Smooth muscle cell (in vitro differentiated cells): Measurements from ENCODE around the gene PSMB2. TPM values are rescaled to one million over a fixed set of nuclear protein-coding genes. Genes with fewer than 3 reads are reported as not detected.
A peak's percentile ranks its signal among the peaks of the same experiment; 100 is the strongest.

Experiments
- DNase-seq: peaks from one replicate; lab custom pipeline; 2025; ENCODE audit not compliant: unreplicated experiment; lab: John Stamatoyannopoulos, UW
- H2AFZ ChIP-seq: fragments of 200-600 bp; sonication (generic); 2 replicates; pipeline ENCODE4 v1.6.0; 2016; ENCODE audit warnings: antibody characterized with exemption, low read depth, mild to moderate bottlenecking
- H3F3A ChIP-seq: fragments of 200-600 bp; sonication (generic); 2 replicates; pipeline ENCODE4 v1.6.0; 2017; ENCODE audit warnings: antibody characterized with exemption, low read depth
- H3K27ac ChIP-seq: fragments of 200-600 bp; sonication (generic); 2 replicates; pipeline ENCODE4 v1.5.1; 2016; ENCODE audit warnings: low read depth, mild to moderate bottlenecking
- H3K27me3 ChIP-seq: fragments of 200-600 bp; sonication (generic); 2 replicates; pipeline ENCODE4 v1.6.1; 2016; ENCODE audit warnings: low read depth, mild to moderate bottlenecking
- H3K36me3 ChIP-seq: fragments of 200-600 bp; sonication (generic); 2 replicates; pipeline ENCODE4 v1.5.1; 2016; ENCODE audit warnings: low read depth
- H3K4me1 ChIP-seq: fragments of 200-600 bp; sonication (generic); 2 replicates; pipeline ENCODE4 v1.5.1; 2016; ENCODE audit warnings: low read depth
- H3K4me2 ChIP-seq: fragments of 200-600 bp; sonication (generic); 2 replicates; pipeline ENCODE4 v1.6.0; 2016; ENCODE audit warnings: mild to moderate bottlenecking
- H3K4me3 ChIP-seq: fragments of 200-600 bp; sonication (generic); 2 replicates; pipeline ENCODE4 v1.5.1; 2016; ENCODE audit warnings: mild to moderate bottlenecking
- H3K79me2 ChIP-seq: fragments of 200-600 bp; sonication (generic); 2 replicates; pipeline ENCODE4 v1.6.0; 2016; ENCODE audit warnings: low read depth, mild to moderate bottlenecking
- H3K9ac ChIP-seq: fragments of 200-600 bp; sonication (generic); 2 replicates; pipeline ENCODE4 v1.6.0; 2016; ENCODE audit warnings: low read depth
- H3K9me3 ChIP-seq: fragments of 200-600 bp; sonication (generic); replicated peaks from 2 replicates; pipeline ENCODE4 v1.5.1; 2016; ENCODE audit warnings: low read depth
- H4K20me1 ChIP-seq: fragments of 200-600 bp; sonication (generic); 2 replicates; pipeline ENCODE4 v1.6.0; 2016; ENCODE audit warnings: low read depth
- CTCF ChIP-seq: fragments of 200-600 bp; sonication (generic); IDR thresholded peaks from 2 replicates; pipeline ENCODE4 v1.5.1; 2017; ENCODE audit warnings: borderline replicate concordance, mild to moderate bottlenecking, antibody characterized with exemption; ENCODE audit not compliant: insufficient read depth, poor library complexity, severe bottlenecking
- WGBS: methylation state at CpG from one replicate; pipeline ENCODE4 v1.1.7; 2016; ENCODE audit warnings: low lambda C conversion rate; 5-methylcytosine and 5-hydroxymethylcytosine counted together
- polyA plus RNA-seq: library from polyadenylated mRNA; unstranded; fragments of >200 nt; fragmentation: Nextera tagmentation; extraction: Ambion mirVana; gene quantifications from 2 replicates; pipeline ENCODE4 v1.2.1, GENCODE V29; 2016
- total RNA-seq: library from RNA; depleted of rRNA; stranded (reverse); fragments of >200 nt; gene quantifications from 2 replicates; pipeline ENCODE4 v1.2.3, GENCODE V29; 2014

PSMB2 gene
- total and polyA plus RNA-seq, 2 experiments from 2014 or later, result 51.6 to 110 TPM

GRCh38 chr1:35565742-35566133 is 75.6 kb downstream of the PSMB2 start:
- Histone ChIP-seq H3K79me2 (no peaks in the 10 kb centered on the region), H3K9ac (no peak overlapping the region), H3K4me3 (no peak overlapping the region), H3K36me3 (no peaks in the 10 kb centered on the region), H3K4me1 (no peaks in the 10 kb centered on the region), H3F3A (no peaks in the 10 kb centered on the region), H2AFZ (no peak overlapping the region), H4K20me1 (peaks cover 14% of the 10 kb centered on the region), H3K27me3 (no peaks in the 10 kb centered on the region), H3K27ac (no peak overlapping the region), H3K9me3 (no peaks in the 10 kb centered on the region), H3K4me2 (no peak overlapping the region)
- no peak for TF ChIP-seq CTCF
- DNase-seq, result no peak
- 96% methylated on average over 11 of the region's 11 CpGs for WGBS

GRCh38 chr1:35564884-35565741 is 76.2 kb downstream of the PSMB2 start:
- H3F3A ChIP-seq, result no peaks in the 10 kb centered on the region
- no peak overlapping the region for H3K9ac ChIP-seq
- TF ChIP-seq CTCF, result no peak
- H3K9me3 ChIP-seq, result no peaks in the 10 kb centered on the region
- 93% methylated on average over 25 of the region's 28 CpGs for WGBS
- H3K27ac ChIP-seq, result no peak overlapping the region
- H3K4me1 ChIP-seq, result no peaks in the 10 kb centered on the region
- H3K79me2 ChIP-seq, result no peaks in the 10 kb centered on the region
- H3K27me3 ChIP-seq, result no peaks in the 10 kb centered on the region
- no peak overlapping the region for H2AFZ ChIP-seq
- DNase-seq, result no peak
- peaks cover 14% of the 10 kb centered on the region for H4K20me1 ChIP-seq
- no peaks in the 10 kb centered on the region for H3K36me3 ChIP-seq
- no peak overlapping the region for H3K4me2 ChIP-seq
- no peak overlapping the region for H3K4me3 ChIP-seq

DNA sequence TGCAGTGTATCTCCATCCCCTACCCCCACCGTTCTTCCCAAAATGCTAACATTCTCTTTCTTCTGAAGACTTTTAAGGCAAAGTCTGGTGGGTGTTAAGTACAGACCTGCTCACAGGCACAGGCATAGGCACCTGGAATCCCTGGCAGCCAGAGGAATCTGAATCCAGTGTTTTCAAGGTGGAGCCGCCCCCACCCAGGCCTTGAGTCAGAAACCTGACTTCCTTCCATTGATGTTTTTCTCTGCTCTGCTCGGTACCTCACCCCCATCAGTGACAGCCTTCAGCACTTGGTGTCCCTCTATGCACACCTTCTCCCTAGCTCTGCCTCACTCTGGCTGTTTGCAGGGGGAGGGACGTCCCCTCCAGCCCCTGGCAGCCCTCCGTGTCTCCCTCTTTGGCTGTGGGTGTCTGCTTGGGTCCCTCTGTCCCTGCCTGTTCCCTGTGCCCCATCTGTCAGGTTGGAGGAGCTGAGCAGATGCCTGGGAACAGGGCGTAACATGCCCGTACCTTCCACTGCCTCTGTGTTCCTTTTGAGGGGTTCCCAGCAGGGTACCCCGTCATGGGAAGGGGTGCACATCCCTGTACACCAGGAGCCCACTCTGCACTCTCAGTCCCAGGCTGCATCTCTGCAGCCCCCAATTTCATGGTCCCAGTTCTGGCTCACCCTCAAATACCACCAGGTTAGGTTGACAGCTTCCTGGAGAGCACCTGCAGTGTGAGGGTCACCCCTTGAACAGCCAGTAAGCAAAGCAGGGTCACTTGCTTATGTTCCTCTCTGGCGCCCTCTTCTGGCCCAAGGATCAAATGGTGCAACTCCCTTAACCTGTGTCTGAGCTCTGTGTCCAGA is 77.1 kb downstream of the PSMB2 start:
- no peaks in the 10 kb centered on the region for H3K36me3 ChIP-seq
- H3K4me3 ChIP-seq, result no peak overlapping the region
- TF ChIP-seq CTCF, result peak; percentile 72
- H3K27ac ChIP-seq, result no peak overlapping the region
- no peak for DNase-seq
- H3F3A ChIP-seq, result no peaks in the 10 kb centered on the region
- no peak overlapping the region for H3K4me2 ChIP-seq
- no peaks in the 10 kb centered on the region for H3K9me3 ChIP-seq
- H3K79me2 ChIP-seq, result no peaks in the 10 kb centered on the region
- H3K27me3 ChIP-seq, result no peaks in the 10 kb centered on the region
- H3K4me1 ChIP-seq, result no peaks in the 10 kb centered on the region
- no peak overlapping the region for H2AFZ ChIP-seq
- H4K20me1 ChIP-seq, result peaks cover 19% of the 10 kb centered on the region
- no peak overlapping the region for H3K9ac ChIP-seq
- WGBS, result 78% methylated on average over 9 of the region's 9 CpGs
